Measurements from ENCODE around the gene VWA5B1.

VWA5B1 gene

DNA sequence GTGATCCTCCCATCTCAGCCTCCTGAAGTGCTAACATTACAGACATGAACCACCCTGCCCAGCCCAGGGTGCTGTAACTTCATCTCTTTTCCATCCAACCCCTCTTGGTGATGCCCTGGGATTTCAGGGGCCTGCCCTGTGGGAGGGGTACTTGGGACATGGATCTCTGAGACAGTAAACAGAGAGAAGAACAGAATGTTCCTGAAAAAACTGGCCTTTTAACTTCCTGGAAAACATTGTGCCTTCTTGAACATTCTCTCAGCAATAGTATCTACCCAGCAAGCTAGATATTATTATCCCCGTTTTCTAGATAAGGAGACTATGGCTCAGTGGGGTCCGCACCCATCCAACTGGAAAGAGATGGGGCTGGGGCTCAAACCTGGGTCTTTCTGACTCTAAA, 57.0 kb downstream of the VWA5B1 start:
- no peak for DNase-seq (ENCODE audit: low read depth)

DNA sequence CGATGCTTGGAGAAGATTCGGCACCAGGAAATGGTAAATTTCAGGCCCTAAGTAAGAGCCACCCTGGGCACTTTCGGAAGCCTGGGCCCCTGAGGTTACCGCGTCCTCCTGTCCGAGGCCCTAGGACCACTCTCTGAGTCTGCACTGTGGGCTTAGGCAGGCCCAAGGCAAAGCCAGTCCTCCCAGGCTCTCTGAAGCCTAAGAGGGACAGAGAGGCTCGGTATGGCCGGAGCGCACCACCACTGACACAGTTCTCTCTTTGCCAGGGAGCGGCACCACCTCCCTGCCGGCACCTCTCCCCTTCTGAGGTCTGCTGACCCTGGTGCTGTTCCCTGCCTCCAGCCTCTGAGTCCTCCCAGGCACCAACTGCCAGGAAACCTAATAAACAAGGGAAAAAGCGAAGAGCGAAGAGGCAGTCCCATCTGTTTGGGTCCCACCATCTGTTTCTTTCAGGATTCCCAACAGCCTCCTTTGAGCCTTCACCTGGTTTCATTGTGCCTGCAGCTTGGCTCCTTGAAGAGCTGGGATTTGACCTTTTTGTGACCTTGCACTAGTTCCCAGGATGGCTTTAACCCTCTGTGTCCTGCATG, 57.7 kb downstream of the VWA5B1 start:
- DNase-seq (ENCODE audit: low read depth), result no peak

DNA sequence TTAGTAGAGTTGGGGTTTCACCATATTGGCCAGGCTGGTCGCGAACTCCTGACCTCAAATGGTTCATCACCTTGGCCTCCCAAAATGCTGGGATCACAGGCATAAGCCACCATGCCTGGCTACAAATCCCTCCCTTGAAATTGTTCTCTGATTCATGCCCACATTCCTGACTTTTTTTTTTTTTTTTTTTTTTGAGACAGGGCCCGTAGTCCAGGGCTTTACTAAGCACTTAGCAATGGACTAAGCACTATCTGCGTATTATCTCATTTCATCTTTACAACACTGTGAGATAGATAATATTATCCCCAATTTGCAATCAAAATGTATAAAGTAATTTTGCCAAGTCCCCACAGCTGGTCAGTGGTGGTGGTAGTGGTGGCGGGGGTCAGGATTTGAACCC, 58.9 kb downstream of the VWA5B1 start:
- no peak for DNase-seq (ENCODE audit: low read depth)

DNA sequence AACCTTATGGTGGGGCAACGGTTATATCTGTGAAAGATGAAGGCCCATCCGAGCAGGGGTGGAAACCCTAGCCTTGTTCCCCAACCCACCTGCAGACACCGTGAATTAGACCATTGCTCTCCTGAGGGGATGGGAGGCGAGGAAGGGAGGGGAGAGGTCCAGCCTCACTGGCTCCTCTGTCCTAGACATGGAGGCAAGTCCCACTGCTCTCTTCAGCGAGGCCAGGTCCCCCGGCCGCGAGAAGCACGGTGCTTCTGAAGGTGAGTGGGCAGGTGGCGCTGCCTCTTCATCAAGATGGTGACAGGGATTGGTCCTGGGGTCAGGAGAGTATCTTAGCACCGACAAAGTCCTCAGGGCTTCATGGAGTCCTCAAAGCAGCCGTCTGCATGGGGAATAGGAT, 59.3 kb downstream of the VWA5B1 start:
- DNase-seq (ENCODE audit: low read depth), result no peak

DNA sequence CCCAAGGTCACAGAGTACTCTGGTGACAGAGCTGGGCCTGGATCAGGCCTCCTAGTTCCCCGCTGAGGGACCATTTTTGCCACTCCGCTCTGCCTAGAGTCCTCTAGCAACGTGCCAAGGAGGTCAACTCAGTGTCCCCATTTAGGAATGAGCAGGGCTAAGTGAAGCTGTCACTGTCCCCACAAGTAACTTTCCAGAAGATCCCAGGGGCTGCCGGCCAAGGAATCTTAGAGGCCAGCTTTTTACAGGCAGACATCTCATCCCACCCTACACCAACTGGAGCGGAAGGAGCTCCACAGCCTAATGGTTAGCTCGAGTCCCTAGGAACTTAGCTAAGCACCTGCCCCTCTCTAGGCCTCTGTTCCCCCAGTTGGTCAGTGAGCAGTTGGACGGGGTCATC, 59.7 kb downstream of the VWA5B1 start:
- DNase-seq (ENCODE audit: low read depth), result no peak

DNA sequence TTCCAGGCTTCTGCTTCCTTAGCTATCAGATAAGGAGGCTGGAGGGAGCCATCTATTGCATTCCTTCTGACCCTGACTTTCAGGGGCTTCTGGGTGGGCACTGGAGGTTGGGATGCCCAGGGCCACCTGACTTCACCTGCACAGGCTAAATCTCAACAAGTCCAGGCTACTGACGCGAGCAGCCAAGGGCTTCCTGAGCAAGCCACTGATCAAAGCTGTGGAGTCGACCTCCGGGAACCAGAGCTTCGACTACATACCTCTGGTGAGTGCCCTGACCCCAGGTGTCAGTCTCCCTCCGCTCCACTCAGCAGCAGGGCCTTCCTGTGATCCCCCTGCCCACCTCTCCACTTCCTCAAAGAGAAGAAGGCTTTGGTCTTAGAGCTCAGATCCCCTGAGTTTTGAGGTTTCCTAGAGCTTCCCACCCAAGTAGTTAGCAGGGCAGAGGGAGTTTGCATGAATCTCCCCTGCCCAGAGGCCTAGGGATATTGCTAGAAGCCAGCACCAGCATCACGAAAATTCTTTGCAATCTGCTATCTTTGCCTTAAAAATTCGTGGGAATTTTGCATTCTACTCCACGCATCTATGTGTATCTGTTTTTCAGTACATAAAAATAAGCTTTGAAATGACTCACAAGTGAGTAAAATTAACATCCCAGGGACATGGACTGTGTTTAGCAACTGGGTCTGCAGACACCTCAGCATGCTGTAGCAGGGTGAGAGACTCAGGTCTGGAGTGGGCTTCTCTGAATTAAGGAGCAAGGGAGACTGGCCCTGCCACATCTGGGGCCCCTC, 61.4 kb downstream of the VWA5B1 start:
- DNase-seq (ENCODE audit: low read depth), result no peak

DNA sequence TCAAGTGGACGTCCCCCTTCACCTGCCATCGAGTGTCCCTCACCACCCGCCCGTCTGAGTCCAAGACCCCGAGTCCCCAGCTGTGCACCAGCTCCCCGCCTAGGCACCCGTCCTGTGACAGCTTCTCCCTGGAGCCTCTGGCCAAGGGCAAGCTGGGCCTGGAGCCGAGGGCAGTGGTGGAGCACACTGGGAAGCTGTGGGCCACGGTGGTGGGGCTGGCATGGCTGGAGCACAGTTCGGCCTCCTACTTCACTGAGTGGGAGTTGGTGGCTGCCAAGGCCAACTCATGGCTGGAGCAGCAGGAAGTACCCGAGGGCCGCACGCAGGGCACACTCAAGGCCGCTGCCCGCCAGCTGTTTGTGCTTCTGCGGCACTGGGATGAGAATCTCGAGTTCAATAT, 63.2 kb downstream of the VWA5B1 start:
- no peak for DNase-seq (ENCODE audit: low read depth)

DNA sequence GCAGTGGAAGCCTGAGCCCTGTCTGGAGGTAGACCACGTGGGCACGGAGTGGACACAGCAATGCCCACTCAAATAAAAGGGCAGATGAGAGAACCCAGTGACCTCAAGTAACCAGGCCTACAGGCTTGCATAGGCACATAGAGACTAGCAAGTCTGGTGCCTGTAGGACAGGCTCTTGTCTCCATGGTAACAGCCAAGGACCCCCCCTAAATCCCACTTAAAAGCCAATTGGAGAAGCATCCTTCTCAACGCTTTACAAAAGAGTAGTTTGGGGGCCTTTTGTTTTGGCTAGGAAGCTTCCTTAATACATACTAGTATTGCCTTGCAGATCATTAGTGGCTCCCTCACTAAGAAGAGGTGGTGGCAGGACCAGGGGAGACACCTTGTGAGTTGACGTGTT, 63.9 kb downstream of the VWA5B1 start:
- DNase-seq (ENCODE audit: low read depth), result no peak

DNA sequence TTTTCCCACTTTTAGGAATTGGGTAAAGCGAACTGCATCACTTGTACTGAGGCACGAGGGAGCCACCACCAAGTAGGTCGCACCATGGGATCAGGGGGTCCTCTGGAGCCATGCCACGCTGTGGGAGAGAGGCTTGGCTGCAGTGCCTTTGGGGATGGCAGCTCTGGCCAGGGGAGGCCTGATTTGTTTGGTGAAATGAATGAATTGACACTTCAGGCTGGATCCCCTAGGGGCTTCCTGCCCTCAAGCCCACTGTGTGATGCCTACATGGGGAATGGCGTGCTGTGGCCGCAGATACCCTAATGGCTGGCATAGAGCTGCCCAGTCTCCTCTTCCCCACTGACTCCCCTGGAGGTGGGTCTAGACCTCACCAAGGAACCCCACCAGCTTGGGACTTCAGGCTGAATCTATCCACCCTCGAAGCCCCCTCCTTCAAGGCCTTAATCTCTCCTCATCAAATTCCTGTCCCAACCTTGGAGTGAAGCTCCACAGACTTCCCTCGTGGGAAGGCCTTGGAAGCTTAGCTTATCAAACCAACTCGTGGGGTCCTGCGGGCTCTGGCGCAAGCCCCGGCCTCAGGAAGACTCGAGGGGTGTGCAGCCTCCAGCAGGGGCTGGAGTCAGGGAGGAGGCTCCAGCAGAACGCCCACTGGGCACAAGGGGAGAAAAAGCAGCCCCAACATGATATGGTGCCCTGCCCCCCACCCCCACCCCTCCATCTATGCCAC, 64.6 kb downstream of the VWA5B1 start:
- no peak for DNase-seq (ENCODE audit: low read depth)

DNA sequence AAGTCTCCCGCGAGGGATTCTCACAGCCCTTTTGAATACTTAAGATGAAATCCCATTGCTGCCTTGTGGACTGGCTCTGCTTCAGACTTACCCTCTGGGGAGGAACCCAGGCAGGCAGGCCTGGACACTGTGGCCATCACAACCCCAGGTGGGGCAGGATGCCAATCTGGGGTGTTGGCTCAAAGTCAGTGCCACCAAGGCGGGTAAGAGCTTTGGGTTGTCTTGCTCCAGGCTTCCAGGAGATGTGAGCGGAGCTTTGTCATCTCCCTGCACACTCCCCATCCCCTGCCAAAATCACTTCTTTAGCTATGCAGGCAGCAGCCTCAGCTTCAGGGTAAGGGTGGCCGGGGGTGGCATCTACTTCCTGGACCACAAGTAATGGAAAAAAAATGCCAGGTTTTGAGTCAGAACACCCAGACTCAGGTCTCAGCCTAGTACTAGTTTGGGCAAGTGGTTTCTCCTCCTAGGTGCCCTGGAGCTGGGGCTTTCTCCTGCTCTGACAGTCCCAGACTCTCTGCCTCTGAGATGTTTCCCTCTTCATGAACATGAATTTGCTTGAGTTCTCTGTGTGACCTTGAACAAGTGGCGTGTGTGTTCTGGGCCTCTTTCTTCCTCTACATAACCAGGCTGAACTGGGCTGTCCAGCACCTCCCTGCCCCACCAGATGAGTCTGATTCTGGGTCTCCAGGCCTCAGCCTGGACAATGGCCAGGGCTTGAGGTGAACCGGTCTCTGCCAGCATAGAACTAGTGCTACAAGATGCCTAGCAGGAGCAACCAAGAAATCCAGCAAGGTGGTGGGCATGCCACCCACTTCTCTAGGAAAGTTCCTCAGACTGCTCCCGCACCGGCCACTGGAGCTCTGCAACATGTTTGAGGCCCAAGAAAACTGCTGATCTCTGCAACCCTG, 65.4 kb downstream of the VWA5B1 start:
- DNase-seq (ENCODE audit: low read depth), result no peak

DNA sequence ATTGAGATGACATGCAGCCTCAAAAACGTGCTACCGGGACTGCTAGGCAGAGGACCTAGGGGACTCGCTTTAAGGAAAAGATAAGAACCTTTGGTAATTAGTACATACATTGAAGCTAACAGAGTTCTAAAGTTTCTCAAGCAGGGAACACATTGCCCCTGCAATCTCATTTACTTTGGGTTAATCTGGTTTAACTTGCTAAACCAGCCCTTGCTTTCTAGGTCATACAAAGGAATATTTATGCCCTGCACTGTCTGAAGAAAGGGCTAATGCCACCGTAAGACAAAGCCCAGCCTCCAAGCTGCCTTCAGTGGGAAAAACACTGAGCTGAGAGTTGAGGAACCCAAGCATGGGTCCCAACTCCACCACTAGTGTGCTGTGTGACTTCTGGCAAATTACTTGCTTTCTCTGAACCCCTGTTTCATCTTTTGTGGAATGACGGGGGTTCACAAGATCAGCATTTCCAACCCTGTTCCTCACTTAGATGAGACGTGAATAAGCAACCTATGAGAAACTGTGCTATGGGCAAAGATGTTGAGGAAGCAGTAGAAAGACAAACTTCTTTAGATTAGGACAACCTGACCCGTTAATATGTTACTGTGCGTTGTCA, 66.3 kb downstream of the VWA5B1 start:
- no peak for DNase-seq (ENCODE audit: low read depth)

DNA sequence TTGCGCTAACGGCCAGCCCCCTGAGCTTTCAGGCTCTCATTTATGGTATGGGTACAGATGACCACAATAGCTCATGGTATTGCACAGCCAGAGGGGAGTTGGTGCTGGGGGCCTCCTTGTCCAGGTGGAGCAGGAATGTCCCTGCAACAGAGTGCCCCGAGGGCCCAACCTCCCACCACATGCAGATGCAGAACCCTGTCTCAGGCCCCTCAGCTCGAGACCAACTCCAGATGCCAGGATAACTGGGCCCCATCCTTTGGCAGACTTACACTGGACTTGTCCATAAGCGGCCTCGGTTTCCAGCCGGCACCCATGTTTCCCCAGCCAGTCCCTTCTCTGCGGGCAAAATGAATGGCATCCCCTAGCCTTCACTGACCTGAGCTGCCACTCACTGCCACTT, 67.1 kb downstream of the VWA5B1 start:
- DNase-seq (ENCODE audit: low read depth), result no peak

DNA sequence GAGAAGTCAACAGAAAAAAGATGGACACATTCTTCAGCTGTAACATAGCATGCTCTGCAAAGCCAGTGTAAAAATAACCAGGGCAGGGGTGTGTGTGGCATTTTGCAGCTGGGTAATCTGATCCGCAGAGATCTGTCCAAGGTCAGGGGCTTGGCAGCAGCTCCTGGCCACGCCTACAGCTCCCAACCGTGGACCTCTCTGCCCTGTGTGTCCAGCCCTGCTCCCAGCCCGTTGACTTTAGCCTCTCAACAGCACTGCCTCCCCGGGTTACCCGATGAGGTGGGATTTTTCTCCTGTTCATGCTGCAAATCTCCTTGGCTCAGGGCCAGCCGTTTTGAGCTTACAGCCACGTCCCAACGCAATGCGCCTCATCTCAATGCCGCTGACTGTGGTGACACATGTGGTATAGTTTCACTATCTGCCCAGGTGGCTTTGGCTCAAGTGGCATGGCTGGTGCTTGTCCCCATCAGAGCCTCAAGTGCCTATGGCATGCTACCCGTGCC, 68.1 kb downstream of the VWA5B1 start:
- no peak for DNase-seq (ENCODE audit: low read depth)

DNA sequence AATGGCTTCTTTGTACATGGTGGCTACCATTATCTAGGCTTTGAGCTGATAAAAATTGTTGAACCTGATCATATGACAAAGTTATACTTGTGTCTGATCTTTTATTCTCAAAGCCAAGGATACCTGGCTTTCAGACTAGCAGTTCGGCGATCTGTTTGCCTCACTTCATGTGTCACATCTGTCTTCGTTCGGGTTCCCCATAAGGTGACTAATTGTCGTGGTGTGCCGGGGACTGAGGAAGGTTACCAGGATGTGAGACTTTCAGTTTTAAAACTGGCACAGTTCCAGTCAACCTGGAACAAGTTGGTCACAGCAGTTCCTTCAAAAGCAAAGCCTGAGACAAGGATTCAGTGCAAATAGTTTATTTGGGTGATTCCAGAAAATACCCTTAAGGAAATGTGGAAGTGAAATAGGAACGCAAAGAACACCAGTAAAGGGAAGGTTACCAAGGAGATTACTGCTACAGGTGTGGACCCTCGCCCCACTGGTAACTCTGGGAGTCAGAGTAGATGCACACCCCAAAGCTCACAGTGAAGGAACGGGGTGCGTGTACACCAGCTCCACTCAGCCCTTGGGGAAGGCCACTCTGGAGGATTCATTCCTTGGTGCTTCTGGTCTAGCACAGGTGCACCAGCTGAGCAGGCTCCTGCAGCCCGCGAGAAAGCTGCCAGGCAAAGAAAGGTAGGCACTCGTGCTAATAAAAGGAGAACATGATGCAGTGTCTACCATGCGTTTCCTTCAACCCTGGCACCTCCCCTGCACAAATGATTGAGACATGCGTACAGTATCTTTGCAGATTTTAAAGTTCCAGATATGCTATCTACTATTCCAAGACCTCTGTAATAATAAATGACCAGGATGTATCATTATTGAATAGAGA, 69.0 kb downstream of the VWA5B1 start:
- no peak for DNase-seq (ENCODE audit: low read depth)

DNA sequence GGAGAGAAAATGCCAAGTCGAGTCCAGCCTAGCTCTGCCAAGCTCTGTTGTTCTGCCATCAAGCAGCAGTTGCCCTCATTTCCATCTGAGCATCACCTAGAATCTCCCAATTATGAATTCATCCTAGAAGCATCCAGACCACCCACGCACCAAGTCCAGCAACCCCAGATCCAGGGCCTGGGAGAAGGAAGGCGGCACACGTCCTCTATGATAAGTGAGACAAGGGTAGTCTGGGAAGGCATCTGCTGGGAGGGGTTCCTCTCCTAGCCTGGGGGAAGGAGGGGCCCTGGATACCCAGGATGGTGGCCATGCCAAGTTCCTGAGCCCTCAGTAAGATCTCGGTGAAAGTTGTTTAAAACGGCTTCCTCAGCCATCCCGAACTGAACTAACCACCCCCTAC, 70.7 kb downstream of the VWA5B1 start:
- DNase-seq (ENCODE audit: low read depth), result no peak

DNA sequence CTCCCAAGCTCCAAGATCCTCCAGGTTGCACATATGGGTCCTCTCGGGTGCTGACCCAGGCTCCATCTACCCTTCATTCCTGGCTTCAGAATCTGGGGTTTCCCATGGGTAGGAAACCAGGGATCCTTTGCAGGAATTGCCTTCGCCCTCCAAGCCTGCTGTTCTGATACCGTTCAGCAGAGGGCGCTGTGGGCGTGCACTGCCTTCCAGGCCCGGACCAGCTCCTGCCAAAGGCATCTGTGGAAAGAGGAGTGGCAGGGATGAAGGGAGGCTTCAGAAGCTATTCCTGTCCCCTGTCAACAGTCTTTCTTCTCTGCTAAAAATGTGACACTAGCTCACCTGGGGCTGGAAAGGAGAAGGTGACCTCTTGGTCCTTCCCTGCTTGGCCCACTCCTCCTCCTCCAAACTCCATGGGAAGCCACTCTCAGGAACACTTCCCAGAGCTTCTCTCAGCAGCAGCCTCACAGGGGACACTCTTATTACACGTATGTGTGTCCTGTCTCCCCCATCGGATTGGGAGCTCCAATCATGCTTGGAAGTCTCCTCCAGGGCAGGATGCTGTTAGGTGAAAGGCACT, 71.2 kb downstream of the VWA5B1 start:
- DNase-seq (ENCODE audit: low read depth), result no peak

DNA sequence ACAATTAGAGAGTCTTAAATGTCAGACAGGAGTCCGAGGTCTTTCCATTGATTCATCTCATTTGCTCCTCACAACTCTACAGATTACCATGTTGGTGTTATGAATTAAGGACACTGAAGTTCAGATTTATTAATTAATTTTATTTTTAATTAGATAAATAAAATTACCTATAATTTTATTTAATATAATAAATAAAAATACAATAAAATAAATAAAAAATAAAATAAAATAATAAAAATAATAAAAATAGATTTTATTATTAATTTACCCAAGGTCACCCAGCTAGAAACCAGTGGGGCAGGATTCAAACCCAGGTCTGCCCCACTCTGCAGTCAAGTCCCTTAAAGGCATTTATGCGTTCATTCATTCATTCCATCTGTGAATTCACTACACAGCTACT, 72.2 kb downstream of the VWA5B1 start:
- DNase-seq (ENCODE audit: low read depth), result no peak

DNA sequence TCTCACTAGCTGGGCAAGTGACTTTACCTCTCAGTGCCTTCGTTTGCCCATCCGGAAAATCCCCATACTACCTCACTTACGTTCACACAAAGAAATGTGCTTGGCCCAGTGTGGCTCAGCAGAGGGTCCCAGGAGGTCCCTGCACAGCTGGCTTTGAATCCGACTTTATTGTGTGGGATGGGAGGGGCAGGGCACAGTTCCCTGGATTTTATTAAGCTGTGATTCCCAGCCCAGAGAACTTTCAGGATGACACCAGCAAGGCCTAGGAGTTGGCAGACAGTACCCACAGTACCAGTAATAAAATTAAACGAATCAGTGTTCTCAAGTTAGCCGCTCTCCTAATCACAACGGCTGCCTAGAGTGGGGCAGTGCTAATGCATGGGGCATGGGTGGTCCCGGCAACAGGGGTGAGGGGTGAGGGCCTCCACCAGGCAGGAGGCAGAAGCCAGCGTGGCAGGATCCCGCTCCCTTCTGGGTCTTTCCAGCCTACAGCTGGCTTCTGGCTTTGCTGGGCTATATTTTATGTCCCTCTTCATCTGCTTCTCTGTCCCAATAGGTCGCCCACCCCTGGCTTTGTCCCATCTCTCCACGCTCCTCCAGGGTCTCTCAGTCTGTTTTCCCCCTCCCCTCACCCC, 74.9 kb downstream of the VWA5B1 start:
- no peak for DNase-seq (ENCODE audit: low read depth)

DNA sequence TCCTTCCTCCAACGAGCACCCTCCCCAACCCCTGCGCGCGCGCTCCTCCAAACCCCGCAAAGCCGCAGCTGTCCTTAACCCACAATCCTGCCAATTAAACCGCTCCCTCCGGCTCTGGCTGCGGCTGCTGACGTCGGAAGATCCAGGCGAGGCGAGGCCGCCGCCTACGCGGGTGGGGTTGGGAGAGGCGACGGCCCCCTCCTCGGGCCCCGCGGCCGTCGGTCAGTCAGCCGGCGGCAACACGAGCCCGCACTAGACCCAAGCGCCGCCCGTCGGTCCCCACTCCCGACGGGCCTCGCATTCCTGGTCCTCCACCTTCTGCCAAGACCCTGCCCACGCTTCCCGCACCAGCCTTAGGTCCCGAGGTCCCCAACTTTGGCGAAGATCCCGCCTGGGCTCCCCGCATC, 75.4 kb downstream of the VWA5B1 start:
- DNase-seq (ENCODE audit: low read depth), result no peak

All from T follicular helper cell (primary cell).